SU-DHL-6 (cell line): ENCODE results near the gene LRRC10B.

Experiments used
- EZH2phosphoT487 ChIP-seq: fragments of 200-600 bp; sonication (generic), shearing (Covaris generic); conservative IDR thresholded peaks from 2 replicates; pipeline ENCODE4 v1.6.1; 2018; ENCODE audit warnings: mild to moderate bottlenecking, antibody characterized with exemption, low read length, moderate library complexity, mixed read lengths
- TF ChIP-seq, protein P1 (sequence below): fragments of 200-600 bp; sonication (generic); IDR thresholded peaks from one replicate; pipeline ENCODE4 v1.5.1; 2017; ENCODE audit warnings: antibody characterized with exemption, mild to moderate bottlenecking, low read length, moderate library complexity; ENCODE audit not compliant: insufficient read depth, poor library complexity, severe bottlenecking

DNA sequence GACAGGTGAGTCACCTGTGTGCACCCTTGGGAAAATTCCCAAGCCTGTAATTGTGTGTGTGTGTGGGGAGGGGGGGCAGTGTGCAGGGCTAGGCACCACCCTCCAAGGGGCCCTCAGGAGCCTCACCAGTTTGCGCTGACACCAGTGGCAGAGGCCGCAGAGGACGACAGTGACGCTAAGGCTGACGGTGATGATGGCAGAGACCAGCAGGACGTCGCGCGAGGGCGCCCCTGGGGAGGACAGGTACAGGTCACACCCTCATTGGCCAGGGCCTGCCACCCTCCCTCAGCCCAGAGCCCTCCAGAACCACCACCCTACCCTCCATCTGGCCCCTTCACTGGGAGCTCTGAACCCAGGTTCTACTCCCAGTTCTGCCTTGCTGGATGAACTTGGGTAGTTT is 47.4 kb downstream of the LRRC10B start:
- TF ChIP-seq, protein P1, sequence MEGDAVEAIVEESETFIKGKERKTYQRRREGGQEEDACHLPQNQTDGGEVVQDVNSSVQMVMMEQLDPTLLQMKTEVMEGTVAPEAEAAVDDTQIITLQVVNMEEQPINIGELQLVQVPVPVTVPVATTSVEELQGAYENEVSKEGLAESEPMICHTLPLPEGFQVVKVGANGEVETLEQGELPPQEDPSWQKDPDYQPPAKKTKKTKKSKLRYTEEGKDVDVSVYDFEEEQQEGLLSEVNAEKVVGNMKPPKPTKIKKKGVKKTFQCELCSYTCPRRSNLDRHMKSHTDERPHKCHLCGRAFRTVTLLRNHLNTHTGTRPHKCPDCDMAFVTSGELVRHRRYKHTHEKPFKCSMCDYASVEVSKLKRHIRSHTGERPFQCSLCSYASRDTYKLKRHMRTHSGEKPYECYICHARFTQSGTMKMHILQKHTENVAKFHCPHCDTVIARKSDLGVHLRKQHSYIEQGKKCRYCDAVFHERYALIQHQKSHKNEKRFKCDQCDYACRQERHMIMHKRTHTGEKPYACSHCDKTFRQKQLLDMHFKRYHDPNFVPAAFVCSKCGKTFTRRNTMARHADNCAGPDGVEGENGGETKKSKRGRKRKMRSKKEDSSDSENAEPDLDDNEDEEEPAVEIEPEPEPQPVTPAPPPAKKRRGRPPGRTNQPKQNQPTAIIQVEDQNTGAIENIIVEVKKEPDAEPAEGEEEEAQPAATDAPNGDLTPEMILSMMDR, result no peak
- TF ChIP-seq EZH2phosphoT487, result no peak
